Stimulated activated CD8-positive, alpha-beta memory T cell treated with anti-CD3 and anti-CD28 coated beads, Interleukin-7, amount 100 ng/mL, for 48 hours (primary cell): ENCODE results near the gene NSD2.
"Not testable (repeated sequence)": the region's sequence is repeated elsewhere in the genome, so short reads cannot be mapped to it uniquely, and the experiment has no call there.

Experiments
- DNase-seq, 2 donors: peaks; one replicate each; pipeline ENCODE4 v3.0.0-alpha.2; 2020; ENCODE audit warnings: low read depth in 1 of 2; ENCODE audit errors: extremely low read depth in 1 of 2

NSD2 gene

DNA sequence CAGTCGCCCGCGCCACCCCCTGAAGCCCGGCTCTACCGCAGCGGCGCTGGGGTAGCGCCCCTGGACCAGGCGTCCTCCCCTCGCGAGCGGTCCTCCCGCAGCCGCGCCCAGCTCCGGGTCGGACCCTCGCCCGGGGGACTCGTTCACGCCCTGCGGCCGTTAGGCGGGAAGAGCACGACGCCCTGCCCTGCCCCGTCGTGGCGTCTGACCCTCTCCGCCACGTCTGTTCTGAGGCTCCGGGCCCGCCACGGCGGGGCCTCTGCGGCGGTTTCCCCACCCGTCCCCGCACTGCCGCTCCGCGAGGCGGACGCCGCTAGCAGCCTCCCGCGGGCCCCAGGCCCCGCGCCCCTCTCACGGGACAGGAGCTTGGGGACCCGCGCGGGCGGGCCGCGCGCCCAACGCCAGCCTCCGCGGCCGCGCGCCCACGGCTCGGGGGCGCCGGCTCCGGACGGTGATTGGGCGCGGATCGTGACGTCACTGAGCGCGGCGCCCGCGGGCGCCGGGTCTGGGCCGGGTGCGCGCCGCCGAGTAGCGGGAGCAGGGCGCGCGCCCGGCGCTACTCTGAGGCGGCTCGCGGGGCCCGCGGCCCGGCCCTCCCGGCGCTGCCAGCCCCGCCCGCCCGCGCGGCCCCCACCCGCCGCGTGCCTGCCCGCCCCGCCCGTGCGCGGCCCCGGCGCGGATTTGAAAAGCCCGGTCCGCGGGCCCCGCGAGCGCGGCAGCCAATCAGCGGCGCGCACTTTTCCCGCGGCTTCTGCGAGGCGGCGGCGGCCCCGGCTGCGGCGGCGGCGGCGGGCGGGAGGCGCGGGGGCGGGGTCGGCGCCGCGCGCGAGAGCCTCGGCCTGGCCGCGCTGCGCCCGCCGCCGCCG, at the start of gene NSD2:
Gene NSD2 (plus strand): TSS at position 816 of the 866 bp plus-strand sequence. CDS start 29,262 bp downstream, outside the sequence.
- DNase-seq, result peak; percentile 74 to 81

DNA sequence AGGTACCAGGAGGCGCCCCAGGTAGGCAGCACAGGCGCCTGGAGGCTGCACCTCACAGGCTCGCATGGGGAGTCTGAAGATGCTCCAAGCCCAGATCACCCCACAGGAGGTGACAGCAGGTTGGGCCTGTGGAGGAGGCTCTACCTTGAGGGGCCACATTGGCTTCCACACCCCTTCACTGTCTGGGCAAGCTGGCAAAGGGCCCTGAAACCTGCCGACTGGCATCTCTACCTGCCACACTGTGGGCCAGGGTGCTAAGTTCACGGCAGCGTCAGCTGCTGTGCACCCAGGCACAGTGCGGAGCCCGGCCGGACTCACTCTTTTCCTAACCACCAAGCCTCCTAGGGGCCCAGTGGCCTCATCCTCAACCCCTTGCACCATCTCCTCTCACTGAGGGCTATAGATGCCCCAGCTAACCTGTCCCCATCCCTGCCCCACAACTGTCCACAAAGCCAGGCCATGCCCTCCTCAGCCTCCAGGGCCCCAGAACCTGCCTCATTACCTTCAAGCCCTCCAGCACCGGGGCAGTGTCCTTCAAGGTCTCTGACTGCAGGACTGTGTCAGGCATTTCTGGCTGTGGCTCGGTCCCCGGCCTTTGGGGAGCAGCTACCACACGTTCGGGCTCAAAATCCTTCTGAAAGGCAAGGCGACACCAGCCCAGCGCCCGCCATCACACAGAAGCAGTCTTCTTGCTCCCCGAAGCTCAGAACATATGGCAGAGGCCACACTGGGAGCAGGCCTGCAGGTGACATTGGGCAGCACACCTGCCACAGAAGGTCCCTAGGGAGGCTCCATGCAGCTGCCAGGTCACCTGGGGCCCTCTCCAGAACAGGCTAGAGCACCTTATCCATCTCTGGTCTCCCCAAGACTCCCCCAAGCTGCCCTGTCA, 49.3 kb upstream of the NSD2 start:
- DNase-seq, result no peak

DNA sequence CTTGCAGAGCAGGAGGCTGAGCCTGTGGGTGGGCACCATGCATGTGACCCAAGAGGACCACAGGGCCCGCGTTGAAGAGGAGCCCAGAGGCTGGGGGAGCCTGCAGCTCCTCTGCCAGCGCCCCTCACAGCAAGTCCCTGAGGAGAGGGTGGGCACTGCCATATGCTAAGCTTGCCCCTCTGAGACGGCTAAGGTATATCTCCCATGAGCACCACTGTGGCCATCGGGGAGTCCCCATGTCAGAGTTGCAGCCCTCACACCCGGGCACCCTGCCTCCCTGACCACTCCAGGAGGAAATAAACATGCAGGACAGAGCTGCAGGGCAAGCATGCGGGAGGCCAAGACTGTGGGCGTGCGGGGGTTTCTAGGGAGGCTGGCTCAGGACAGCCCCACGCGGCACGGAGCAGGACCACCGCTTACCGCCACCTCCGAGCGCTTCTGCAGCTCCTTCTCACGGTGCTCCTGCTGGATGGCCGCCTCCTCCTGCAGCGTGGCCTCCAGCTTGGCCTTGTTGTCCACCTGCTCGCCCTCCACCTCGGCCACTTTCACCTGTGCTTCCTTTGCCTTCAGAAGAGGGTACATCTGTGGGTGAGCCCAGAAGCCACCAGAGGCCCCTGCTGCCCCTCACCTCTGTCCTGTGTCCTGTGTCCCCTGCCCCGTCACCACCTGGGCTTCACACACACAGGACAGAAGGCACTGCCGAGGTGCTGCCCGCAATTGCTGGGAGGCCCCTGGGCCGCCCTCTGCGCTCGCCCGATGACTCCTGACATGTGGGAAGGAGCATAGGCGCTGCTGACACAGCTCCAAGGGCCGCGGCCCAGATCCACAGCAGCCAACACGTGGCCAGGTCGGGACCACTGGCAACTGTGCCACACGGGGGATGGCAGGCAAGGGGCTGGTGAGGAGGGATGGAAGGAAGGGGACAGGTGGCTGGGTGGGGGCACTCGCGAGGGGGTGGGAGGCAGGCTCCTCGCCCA, 48.3 kb upstream of the NSD2 start:
- no peak for DNase-seq

DNA sequence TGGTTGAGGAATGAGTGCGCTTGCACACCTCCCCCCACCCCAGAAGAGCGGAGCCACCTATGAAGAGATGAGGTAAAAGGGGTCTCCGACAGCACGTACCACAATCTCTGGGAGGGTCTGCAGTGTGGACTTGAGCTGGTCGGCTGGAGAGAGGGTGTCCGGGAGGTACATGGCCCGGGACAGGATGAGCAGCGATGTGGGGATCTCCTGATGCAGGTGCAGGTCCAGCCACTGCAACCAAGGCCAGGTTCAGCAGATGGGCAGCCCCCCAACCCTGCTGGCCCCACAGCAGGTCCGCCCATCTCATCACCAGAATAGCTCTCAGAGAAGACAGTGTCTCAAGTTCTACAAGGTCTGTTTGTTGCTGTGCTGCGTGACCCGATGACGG, 47.7 kb upstream of the NSD2 start:
- no peak for DNase-seq

DNA sequence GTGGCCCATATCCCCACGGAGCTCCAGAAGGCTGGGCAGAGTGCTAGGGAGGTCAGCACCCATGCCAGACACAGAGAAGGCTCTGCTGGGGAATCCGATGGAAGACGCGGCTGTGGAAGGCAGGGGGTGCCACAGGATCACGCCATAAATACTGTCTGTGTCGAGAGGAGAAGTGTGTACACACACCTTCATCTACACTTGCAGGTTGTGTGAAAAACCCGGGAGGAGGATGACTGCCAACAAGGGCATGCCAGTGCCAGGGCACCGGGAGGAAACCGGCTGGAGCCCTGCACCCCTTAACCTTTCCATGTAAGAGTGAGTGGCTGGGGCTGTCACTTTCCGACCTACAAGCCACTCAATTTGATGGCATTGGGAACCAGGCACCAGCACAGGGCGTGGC, 46.4 kb upstream of the NSD2 start:
- DNase-seq, result no peak

DNA sequence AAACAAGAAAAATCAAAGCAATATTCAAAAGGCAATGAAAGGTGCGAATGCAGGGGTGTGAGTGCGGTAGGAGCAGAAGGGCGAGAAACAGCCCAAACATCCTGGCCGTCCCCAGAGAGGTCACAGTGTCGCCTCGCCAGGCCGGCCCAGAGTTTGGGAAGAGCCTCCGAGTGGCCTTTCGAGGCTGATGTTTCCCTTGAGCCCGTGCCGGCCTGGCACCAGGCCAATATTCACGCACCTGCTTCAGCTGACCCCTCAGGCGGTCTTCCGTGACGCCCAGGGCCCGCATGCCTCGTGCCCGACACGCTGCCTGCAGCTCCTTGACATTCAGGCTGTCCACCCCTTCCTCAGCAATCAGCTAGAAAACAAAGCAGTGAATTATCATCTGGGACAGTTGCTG, 45.9 kb upstream of the NSD2 start:
- DNase-seq, result no peak

DNA sequence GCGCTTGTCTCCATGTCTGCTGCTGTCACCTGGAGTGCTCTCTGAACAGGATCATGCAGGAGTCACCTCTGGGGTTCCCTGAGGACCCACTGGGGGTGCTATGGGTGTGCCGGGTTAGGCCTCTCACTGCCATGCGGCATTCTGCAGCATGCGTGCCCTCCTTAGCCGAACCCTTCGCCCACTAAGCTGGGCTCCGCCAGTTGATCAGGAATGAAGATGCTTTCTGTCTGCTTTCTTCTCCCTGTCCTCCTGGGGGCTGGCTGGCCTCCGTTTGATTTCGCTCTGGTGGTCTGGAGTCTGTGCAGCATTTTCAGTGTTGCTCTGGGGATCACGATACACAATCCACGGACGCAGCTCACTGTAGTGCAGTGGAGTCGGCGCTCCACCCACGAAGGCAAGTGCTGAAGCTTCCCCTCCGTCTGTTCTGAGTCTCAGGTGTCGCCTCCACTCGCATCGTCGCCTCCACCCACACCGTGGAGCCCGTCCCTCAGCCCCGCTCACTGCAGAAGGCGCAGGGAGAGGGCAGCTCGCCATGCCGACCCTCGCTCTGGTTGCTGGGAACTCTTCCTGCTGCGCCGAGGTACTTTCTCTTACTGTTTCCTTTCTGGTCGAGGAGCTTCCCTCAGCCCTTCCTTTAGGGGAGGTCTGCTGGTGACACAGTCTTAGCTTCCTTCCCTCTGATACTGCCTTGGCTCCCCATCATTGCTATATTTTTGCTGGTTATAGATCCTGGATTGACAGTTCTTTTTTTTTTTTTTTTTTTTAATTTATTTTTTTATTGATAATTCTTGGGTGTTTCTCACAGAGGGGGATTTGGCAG, 44.5 kb upstream of the NSD2 start:
- DNase-seq, result no peak

DNA sequence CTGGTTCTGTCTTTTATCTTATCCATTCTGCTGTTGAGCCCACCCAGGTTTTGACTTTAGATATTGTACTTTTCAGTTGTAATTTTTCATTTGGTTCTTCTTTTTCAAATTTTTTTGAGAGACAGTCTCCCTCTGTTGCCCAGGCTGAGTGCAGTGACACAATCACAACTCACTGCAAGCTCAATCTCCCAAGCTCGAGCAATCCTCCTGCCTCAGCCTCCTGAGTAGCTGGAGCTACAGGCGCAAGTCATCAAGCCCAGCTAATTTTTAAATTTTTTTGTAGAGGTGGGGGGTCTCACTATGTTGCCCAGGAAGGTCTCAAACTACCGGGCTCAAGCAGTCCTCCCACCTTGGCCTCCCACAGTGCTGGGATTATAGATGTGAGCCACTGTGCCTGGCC, 41.0 kb upstream of the NSD2 start:
- no peak for DNase-seq

DNA sequence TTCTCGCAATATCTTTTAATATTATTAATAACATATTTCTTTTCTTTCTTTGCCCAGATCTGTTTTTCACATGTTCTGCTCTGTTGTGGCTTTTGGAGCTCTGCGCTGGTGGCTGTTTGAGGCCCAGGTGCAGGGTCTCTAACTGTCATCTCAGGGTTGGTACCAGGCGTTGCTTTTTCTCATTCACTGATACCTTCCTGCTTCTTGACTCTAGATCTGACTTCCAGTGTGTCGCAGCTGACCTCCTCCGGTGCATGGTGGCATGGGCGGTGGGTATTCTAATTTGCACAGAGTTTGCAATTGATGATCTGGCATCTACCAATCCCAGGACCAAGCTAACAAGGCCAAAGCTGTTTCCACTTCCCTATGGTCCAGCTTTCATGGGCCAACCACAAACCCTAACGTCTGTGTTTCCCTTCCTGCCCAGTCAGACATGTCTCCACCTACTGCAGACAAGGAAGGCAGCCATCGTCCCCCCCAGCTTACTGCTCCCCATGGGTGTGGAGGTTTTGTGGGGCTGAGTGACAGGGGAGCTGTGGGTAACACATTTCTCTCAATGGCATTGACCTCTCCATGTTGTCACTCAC, 40.5 kb upstream of the NSD2 start:
- DNase-seq, result no peak

DNA sequence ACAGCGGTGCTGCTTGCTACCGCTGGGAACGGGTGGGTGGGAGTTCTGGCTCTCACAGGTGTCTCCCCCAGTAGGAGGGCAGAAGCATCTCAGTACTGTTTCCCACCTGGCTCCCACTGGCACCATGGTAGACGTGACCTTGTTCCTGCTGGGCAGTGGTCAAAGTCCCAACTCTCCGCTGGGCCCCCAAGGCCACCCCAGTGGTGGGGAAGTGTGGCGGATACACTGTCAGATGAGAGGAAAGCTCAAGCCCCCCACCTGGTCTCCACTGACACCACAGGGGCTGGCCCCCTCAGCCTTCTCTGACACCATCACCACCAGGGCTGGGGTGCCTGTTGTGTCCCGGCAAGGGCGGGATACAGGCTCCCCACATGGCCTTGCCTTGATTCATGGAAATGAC, 39.9 kb upstream of the NSD2 start:
- no peak for DNase-seq

DNA sequence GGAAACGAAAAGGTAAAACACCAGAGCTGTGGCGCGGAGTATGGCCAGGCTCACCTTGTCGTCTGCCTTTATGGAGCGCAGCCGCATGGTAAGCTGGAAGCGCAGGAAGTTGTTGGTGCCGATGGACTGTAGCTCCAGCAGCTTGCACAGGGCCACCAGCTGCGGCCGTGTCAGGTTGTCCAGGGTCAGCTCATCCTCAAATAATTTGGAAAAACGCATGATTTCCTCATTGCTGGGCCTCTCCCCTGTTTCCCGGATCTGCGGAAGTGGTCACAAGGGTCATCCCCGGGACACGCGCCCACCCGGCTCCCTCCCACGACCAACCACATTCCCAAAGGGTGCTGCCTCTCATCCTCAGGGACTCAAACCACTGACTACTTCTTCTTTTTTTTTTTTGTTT, 38.5 kb upstream of the NSD2 start:
- DNase-seq, result no peak

DNA sequence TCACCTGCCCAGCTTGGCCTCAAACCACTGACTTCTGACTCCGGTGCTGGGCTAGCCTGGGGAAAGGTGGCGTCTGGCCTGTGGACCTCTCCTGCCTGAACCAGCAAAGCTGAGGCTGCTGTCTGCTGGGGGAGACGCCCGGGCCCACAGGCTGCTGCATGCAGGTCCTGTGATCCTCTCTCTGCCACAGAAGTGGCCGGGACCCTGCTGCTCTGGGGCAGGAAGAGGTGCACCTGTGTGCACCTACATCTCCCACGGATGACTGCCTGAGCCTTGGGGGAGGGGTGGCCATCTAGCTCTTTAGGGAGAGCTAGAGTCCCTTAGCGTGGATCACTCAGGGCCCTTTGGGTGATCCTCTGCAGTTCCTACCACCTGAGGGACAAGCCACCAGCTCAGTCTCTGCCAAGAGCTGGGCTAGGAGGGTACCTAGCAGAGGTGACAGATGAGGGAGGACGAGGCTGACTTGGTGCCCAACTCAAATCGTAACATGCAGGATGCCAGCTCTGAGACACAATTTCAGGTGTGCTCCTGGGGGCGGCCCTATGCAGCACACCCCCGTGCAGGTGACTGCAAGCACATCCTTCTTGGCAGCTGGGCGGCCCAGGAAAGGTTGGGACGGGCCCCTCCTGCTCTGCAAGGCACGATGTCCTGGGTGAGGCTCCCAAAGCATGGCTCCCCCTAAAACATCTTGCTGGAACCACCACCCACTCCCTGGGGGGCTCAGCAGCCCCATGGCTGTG, 37.7 kb upstream of the NSD2 start:
- DNase-seq, result no peak

DNA sequence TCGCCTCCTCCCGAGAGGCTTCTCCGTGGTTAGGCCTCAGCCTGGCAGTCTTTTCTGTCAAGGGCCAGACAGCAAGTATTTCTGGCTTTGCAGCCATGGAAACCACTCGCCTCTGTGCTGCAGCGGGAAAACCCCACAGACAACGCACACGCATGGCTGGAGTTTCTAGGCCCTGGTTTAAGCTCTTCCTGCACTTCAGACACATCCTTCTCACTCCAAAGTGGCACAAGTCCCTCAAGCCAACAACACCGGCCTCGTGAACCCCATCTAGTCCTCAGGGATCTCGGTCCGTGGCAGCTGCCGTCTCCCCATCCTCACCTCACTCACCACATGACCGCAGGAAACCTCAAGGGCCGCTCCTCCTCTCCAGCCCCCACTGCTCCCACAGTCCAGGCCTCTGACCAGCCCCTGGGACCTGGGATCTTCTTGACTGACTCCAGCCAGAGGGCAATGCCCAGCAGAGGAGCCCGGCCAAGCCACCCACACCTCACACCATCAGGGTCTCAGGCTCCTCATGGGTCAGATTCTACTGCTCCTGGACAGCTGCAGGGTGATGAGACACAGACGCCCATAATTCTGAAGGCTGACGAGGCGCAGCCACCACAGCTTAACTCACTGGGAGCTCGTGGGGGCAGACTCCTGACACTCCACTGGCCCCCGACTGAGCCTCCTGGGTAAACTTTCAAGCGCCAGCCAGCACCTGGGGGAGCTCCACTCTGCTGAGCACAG, 37.0 kb upstream of the NSD2 start:
- DNase-seq, result no peak

DNA sequence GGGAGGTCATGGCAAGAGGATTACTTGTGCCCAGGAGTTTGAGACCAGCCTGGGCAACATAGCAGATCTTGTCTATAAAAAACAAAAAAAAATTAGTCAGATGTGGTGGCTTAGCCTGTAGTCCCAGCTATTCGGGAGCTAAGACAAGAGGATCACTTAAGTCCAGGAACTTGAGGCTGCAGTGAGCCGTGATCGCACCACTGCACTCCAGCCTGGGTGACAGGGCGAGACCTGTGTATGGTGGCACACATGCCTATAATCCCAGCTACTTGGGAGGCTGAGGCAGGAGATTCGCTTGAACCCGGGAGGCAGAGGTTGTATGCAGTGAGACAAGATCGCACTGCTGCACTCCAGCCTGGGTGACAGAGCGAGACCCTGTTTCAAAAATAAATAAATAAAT, 35.4 kb upstream of the NSD2 start:
- not testable (repeated sequence) for DNase-seq

DNA sequence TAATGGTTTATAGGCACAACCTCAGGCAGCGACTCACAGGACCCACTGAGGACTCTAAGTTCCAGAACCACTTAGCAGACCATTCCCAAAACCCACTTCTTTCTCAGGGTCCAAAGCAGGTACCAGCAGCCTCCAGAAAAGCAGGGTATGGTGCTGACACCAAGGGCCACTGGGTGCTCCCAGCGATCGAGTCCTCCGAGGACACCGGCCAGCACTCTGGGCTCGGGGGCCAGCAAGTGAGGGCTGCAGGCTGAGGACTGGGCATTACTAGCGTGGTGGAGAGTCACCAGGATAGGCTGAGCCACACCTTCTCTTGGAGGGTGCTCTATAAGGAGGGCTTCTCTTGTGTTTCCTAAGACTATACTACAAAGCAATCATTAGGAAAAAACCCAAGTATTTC, 34.5 kb upstream of the NSD2 start:
- no peak for DNase-seq

DNA sequence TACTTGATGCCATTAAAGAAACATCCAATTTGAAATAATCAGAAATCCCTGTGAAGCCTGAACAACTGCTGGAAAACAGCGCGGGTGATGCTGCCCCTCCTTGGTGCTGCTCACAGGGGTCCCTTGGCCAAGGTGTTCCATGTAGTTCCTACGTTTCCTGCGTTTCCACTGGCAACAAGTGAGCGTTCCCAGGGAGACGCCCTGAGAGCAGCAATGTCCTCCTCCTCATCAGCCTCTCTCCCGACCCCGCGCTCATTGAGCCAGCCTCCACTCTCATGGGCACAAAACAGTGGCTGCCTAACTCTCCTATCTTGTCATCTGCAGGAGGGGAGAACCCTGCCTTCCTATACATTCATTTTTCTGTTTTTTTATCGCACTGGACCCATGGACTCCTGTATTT, 34.1 kb upstream of the NSD2 start:
- no peak for DNase-seq

DNA sequence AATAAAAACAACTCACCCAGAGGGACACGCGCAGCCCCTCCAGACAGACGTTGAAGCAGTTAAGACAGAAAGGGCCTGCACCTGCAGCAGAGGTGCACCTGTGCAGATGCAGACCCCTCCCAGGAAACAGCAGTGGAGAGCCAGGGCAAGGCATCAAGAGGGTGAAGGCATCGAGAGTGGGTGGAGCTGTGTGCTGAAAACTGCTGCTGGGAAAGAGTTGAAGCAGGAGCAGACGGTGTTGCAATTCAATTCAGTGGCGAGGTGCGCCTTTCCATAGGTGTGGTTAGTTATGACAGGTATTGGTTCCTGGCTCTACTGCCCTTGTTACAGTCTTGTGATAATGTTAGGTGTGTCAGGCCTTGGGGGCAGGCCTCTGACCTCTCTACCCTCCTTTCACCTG, 31.9 kb upstream of the NSD2 start:
- no peak for DNase-seq

DNA sequence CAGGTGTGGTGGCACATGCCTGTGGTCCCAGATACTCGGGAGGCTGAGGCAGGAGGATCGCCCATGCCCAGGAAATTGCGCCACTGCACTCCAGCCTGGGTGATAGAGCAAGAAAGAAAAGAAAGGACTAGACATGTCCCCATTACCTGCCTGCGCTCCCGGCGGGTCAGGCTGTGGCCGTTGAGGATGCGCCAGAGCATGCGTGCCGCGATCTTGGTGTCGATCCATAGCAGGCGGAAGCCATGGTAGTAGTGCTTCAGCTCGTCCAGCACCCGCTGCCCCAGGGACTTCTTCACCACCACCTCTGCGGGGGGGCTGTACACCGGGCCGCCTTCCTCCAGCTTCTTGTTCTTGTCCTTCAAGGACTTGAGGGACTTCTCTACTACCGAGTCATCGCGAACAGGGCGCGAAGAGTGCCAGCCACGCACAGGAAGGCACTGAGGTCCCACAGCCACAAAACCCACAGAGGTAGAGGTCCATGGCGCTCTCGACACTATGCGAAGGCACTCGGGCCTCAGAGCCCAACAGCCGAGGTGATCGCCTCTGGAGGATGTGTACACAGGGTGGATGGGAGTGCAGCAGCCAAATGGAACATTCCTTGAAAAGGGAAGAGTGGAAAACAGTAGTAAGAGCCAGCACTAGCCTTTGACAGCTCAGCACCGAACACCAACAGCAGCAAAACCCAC, 29.8 kb upstream of the NSD2 start:
- no peak for DNase-seq
